Measurements from ENCODE around the gene SLC16A5.

- no peak for TF ChIP-seq CTBP1 (IDR thresholded peaks at IDR 0.05; ENCODE audit: borderline replicate concordance)
- TF ChIP-seq SUZ12 (IDR thresholded peaks at IDR 0.05), result no peak
- no peak for TF ChIP-seq NFRKB (IDR thresholded peaks at IDR 0.05)
- TF ChIP-seq ELF4 (IDR thresholded peaks at IDR 0.05), result no peak
- TF ChIP-seq TARDBP (IDR thresholded peaks at IDR 0.05), result no peak
- TF ChIP-seq PKNOX1 (IDR thresholded peaks at IDR 0.05), result no peak
These were observed 21.9 kb downstream of the SLC16A5 start, which contains the start of gene ARMC7 for GRCh38 chr17:75109407-75110233.

Measured in HEK293T (cell line).